GM18511 (cell line): ENCODE results near the gene LMAN1.

Source experiments
- ATAC-seq: cut with Tn5 transposase; IDR thresholded peaks from one replicate; pipeline ENCODE4 v1.9.1; 2021; ENCODE audit warnings: mild to moderate bottlenecking, moderate library complexity; ENCODE audit not compliant: unreplicated experiment

LMAN1 gene

GRCh38 chr18:59360381-59360780 lies 1.3 kb upstream of the LMAN1 start:
- no peak for ATAC-seq

- ATAC-seq, result peak; percentile 24
Observed at GRCh38 chr18:59359576-59359952, 499 bp upstream of the LMAN1 start.

DNA sequence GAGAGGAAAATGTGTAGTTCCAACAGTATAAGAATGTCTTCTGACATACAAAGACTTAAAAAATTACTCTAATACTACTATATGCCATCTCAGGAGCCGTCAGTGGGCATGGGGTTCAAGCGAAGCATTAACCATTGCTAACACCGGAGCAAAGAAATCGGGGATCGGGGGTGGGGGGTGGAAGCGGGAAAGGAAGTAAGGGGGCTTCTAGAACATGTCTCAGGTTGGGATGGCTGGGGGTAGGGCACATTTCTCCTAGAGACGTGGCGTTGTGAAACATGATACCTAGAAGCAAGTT lies 702 bp downstream of the LMAN1 start:
- ATAC-seq, result no peak

DNA sequence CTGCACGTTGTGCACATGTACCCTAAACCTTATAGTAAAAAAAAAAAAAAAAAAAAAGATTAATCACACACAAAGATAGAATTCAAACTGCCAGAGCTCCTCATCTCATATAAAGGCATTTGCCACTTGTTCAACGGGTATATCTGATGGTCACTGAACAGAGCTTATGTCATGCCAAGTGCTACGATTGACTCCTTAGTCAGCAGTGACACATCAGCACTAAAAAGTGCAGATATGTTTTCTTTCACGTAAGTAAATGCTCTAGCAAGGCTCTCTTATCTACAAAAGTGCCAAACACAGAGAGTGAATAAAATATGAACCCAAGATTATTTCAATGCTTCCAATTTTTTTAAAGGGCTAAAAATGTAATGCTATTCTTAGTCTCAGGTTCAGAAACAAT lies 1.1 kb downstream of the LMAN1 start:
- ATAC-seq, result no peak

GRCh38 chr18:59354731-59355130 lies 4.3 kb downstream of the LMAN1 start:
- ATAC-seq, result no peak

GRCh38 chr18:59353079-59353680 lies 5.9 kb downstream of the LMAN1 start:
- ATAC-seq, result no peak

DNA sequence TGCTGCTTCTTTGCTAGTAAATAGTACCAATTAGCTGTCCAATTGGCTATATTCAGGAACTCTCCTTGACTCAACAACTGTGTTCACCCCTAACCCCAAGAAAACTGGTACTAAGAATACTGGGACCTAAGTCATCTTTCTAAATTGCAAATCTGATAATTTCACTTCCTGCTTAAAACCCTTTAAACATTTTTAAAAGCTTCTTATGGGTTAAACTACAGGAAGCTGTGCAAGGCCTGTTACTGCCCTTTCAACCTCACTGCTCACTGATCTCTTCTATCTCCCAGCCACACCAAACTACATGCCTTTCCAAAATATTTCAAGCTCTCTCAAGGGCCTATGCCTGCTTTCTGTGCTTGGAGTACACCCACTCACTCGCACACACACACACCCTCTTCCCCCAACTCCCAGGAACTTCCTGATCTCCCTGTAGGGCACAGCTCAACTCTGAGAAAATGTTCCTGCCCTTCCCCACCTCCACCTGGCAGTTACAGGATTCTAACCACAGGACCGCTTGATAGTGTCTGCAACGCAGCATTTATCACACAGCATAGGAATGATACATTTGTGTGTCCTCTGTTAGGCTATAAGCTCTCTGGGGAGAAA lies 6.7 kb downstream of the LMAN1 start:
- no peak for ATAC-seq

- no peak for ATAC-seq
Observed at GRCh38 chr18:59345556-59345955, 13.5 kb downstream of the LMAN1 start.

DNA sequence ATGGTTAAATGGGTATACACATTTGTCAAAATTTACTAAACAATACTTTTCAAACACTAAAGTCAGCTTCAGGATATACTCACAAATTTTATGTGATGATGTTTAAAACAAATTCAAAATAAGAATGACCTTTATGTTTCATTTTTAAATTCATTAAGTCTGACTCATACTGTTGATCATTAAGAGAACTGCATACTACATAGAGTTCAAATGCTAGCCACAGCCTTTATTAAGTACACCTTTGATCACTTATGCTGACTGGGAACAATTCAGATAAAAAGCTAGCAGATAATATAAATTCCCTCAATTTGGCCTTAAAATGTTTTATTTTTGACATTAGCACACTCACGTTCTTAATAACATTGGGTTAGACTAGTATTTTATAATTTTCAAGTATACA lies 14.1 kb downstream of the LMAN1 start:
- ATAC-seq, result no peak

- no peak for ATAC-seq
Observed at GRCh38 chr18:59343926-59344325, 15.1 kb downstream of the LMAN1 start.

- no peak for ATAC-seq
Observed at GRCh38 chr18:59340817-59341216, 18.2 kb downstream of the LMAN1 start.

GRCh38 chr18:59340312-59340711 lies 18.8 kb downstream of the LMAN1 start:
- no peak for ATAC-seq

GRCh38 chr18:59332986-59333385 lies 26.1 kb downstream of the LMAN1 start:
- no peak for ATAC-seq

DNA sequence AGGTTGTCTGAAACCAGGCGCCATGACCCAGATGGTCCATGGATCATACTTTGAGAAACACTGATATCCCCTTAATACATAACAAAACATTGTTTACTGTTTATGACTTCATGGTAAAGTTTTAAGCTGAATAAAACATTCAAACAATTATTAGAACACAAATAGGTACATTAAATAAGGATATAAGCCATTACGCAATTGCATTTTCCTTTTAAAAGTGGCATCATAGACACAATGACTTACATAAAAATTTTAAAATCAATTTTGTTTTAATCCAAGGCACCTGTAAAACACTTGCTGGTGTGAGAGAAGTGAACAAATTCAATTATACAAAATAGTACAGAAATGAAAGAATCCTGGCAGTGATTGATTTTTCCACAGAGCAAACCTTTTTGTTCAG lies 30.4 kb downstream of the LMAN1 start:
- no peak for ATAC-seq

DNA sequence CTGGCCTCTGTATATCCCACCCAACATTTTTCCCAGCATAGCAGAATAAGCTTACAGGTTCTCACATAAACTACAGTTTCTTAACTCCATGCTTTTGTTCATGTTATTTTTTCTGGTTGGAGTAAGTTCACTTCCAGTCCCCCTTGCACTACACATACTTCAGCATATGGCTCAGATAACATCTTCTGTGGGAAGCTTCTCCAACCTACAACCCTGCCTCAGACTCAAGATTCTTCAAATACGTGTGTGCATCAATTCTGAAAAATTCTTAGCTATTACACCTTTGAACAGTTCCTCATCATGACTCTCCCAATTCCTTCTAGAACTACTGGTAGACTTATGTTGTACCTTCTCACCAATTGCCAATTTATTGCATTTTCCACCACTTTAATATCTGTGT lies 33.1 kb downstream of the LMAN1 start:
- no peak for ATAC-seq

DNA sequence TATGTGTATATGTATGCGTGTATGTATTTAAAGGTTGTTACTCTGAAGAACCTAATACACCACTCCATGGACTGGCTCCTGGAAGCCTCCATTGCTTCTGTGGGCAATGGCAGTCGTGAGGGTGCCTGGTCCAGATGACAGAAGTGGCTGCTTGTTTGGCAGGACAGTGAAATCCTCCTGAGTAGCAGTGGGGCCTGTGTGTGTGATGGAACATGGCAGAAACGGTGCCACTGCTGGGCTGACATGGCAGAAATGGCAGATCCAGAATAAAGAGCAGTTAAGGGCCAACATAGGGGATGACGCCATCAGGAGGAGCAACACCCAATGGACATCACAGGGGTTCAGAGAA lies 34.5 kb downstream of the LMAN1 start:
- no peak for ATAC-seq

- no peak for ATAC-seq
Observed at GRCh38 chr18:59323931-59324622, 35.0 kb downstream of the LMAN1 start.

DNA sequence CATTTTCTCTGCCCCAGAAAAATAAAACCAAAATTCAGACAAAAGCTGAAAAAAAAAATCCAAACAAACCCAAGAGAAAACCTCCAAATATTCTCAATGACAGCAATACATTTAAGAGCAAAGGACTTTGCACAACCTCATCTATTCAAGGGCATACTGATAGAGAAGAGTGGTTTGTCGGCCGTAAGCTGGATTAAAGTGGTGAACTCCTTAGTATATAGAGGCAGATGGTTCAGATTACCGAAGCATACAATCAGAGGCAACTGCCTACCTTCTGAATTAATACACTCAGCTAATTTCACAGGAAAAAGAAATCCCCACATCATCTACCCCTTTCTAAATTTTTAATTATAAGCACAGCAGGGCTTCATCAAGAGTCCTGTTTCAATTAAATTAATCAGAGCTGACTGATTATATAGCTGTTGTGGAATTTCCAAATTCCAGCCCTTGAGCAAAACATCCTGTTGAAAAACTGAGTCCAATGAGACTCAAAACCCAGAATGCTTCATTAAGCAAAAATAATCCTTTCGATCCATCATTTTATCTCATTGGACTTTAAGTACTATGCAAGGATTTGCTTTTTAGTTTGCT lies 40.5 kb downstream of the LMAN1 start, which contains the start of gene CPLX4:
Gene CPLX4 (minus strand): TSS at position 190 of the 591 bp plus-strand sequence. CDS start 187 bp downstream, at position 3.
- ATAC-seq, result no peak

- no peak for ATAC-seq
Observed at GRCh38 chr18:59311631-59312030, 47.4 kb downstream of the LMAN1 start.

- ATAC-seq, result no peak
Observed at GRCh38 chr18:59308938-59309260, 50.2 kb downstream of the LMAN1 start.

DNA sequence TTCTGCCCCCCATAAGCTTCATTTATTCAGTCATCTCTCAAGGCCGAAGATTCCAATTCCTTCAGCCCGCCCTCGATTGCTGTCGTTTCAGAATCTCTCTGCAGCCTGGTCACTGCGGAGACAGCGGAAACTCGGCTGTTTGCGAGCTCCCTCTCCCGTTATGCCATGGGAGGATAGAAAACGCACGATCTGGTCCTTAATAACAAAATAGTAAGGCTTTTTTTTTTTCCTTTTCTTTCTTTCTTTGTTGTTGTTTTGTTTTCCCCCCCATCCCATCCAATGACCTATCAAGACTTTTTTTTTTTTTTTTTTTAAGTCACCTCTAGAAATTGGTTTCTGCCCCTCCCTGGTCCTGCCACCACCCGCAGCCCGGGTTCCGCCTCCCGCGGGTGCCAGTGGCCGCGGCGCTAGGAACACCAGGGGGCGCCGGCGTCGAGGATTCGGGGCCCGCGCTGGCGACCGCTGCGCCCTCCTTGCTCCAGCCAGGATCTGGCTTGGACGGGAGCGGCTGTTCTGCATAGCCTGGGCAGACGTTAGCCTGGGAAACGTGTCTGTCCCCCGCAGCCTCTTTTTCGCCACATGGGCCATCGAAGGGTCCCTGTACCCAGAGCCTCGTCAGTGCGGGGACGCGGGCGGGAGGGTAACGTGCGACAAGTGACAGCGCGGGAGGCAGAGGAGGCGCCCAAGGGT lies 50.7 kb downstream of the LMAN1 start:
- ATAC-seq, result peak; percentile 92

DNA sequence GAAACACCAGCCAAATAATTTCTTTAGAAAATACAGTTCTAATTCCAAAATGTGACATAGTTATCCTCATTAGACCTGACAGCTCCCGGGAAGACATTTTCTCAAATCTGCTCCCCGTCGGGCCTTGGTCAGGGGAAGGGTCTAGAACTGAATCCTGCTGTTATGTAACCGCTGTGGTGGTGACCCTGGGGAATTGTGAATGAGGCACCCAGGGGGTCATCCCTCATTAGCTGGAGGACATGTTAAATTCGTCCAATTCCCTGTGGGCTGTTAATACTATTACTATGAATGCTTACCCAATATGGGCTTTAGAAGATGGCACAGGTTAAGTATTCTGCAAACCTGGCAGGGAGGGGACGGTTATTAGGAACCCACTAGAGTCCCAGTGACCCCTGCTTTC lies 52.4 kb downstream of the LMAN1 start:
- no peak for ATAC-seq
